Osteoblast (primary cell): ENCODE results near the gene TMEM270. TPM values are rescaled to one million over a fixed set of nuclear protein-coding genes. Genes with fewer than 3 reads are reported as not detected.

Experiments used
- DNase-seq: peaks from one replicate; pipeline ENCODE4 v3.0.0; 2011; ENCODE audit warnings: low spot score, mixed read lengths; ENCODE audit not compliant: insufficient read length; ENCODE audit errors: missing footprints
- H2AFZ ChIP-seq: 2 replicates; pipeline ENCODE4 v1.6.0; 2011; ENCODE audit warnings: mild to moderate bottlenecking, low read length
- H3K27ac ChIP-seq: 2 replicates; pipeline ENCODE4 v1.5.1; 2011; ENCODE audit warnings: mild to moderate bottlenecking, low read depth, low read length, moderate library complexity
- H3K27me3 ChIP-seq: 2 replicates; pipeline ENCODE4 v1.6.0; 2012; ENCODE audit warnings: mild to moderate bottlenecking, control low read depth, inconsistent platforms, low read length, moderate library complexity; ENCODE audit not compliant: insufficient read depth
- H3K36me3 ChIP-seq: 2 replicates; pipeline ENCODE4 v1.5.1; 2011; ENCODE audit warnings: mild to moderate bottlenecking, low read length, control low read depth, moderate library complexity; ENCODE audit not compliant: insufficient read depth
- H3K4me1 ChIP-seq: 2 replicates; pipeline ENCODE4 v1.5.1; 2011; ENCODE audit warnings: mild to moderate bottlenecking, low read length, control low read depth, moderate library complexity; ENCODE audit not compliant: insufficient read depth
- H3K4me2 ChIP-seq: 2 replicates; pipeline ENCODE4 v1.6.0; 2011; ENCODE audit warnings: mild to moderate bottlenecking, low read length; ENCODE audit not compliant: insufficient read depth
- H3K4me3 ChIP-seq: fragments of 200-600 bp; sonication (generic); 3 replicates; pipeline ENCODE4 v1.5.1; 2012; ENCODE audit warnings: mild to moderate bottlenecking, low read length, inconsistent platforms; ENCODE audit not compliant: insufficient read depth
- H3K79me2 ChIP-seq: 2 replicates; pipeline ENCODE4 v1.6.0; 2012; ENCODE audit warnings: mild to moderate bottlenecking, low read length, control low read depth, inconsistent platforms; ENCODE audit not compliant: insufficient read depth
- H3K9me3 ChIP-seq: 2 replicates; pipeline ENCODE4 v1.5.1; 2011; ENCODE audit warnings: low read depth, low read length, control low read depth
- H4K20me1 ChIP-seq: 2 replicates; pipeline ENCODE4 v1.6.0; 2012; ENCODE audit warnings: mild to moderate bottlenecking, low read length, control low read depth; ENCODE audit not compliant: insufficient read depth
- total RNA-seq: library from RNA; depleted of rRNA; stranded (reverse); fragments of >200 nt; gene quantifications from 2 replicates; pipeline ENCODE4 v1.2.3, GENCODE V29; 2012
- TF ChIP-seq, protein P1 (sequence below): IDR thresholded peaks from 2 replicates; pipeline ENCODE4 v1.5.1; 2011; ENCODE audit warnings: mild to moderate bottlenecking, low read depth, low read length, moderate library complexity; ENCODE audit errors: extremely low read depth

Gene TMEM270
- total RNA-seq, 1 donor = not detected

DNA sequence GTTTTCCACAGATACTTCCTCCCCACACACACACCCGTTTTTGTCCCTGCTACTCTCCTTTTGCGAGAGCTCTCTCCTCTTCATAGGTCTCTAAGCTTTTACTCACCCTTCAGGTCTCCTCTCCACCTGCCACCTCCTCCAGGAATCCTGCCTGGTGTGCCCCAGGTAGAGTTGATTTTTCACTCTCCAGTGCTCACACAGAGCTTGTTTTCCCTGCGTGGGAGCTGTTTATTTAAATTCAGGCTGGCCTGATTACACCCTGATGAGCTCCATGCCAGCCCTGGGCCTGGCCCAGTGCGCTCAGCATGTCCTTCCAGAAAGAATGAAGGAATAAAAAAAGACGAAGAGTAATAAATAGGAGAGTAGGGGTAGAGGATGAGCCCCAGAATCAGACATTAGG is 37.7 kb upstream of the TMEM270 start:
- Histone ChIP-seq H3K36me3 (no peaks in the 10 kb centered on the region), H3K79me2 (no peaks in the 10 kb centered on the region), H3K27me3 (no peaks in the 10 kb centered on the region), H4K20me1 (no peaks in the 10 kb centered on the region), H3K4me1 (peaks cover 17% of the 10 kb centered on the region), H3K4me3 (peak overlapping the region; percentile 14), H3K4me2 (peak overlapping the region; percentile 25), H3K27ac (peak overlapping the region; percentile 79), H2AFZ (peak overlapping the region; percentile 35), H3K9me3 (no peaks in the 10 kb centered on the region)
- TF ChIP-seq, protein P1, sequence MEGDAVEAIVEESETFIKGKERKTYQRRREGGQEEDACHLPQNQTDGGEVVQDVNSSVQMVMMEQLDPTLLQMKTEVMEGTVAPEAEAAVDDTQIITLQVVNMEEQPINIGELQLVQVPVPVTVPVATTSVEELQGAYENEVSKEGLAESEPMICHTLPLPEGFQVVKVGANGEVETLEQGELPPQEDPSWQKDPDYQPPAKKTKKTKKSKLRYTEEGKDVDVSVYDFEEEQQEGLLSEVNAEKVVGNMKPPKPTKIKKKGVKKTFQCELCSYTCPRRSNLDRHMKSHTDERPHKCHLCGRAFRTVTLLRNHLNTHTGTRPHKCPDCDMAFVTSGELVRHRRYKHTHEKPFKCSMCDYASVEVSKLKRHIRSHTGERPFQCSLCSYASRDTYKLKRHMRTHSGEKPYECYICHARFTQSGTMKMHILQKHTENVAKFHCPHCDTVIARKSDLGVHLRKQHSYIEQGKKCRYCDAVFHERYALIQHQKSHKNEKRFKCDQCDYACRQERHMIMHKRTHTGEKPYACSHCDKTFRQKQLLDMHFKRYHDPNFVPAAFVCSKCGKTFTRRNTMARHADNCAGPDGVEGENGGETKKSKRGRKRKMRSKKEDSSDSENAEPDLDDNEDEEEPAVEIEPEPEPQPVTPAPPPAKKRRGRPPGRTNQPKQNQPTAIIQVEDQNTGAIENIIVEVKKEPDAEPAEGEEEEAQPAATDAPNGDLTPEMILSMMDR = no peak
- DNase-seq = peak; percentile 78

GRCh38 chr7:73823873-73824592 is 36.9 kb upstream of the TMEM270 start:
- Histone ChIP-seq H3K4me2 (no peak overlapping the region), H3K4me3 (no peak overlapping the region), H3K9me3 (no peaks in the 10 kb centered on the region), H3K4me1 (peaks cover 18% of the 10 kb centered on the region), H2AFZ (no peak overlapping the region), H3K27ac (no peak overlapping the region), H3K36me3 (no peaks in the 10 kb centered on the region), H4K20me1 (no peaks in the 10 kb centered on the region), H3K27me3 (no peaks in the 10 kb centered on the region), H3K79me2 (no peaks in the 10 kb centered on the region)
- no peak for DNase-seq
- TF ChIP-seq, protein P1 = no peak

DNA sequence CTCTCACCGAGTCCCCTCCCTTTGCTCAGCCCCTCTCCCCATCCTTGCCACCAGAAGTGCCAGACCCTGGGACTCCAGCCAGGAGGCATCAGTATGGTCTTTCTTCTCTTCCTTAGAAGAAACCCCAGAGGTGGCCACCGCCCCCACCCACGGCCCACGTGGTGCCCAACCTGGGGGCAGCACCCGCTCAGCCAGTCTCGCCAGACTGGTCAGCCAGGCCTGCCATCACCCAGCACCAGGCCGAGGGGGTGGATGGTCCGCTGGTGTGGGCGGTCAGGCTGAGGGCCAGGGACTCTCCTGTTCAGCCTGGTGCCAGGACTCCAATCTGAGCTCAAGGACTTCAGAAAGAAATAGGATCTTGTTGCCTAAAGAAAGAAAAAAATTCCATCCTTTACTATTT is 36.0 kb upstream of the TMEM270 start:
- H3K36me3 ChIP-seq = no peaks in the 10 kb centered on the region
- TF ChIP-seq, protein P1 = no peak
- peak; percentile 78 for DNase-seq
- H3K4me2 ChIP-seq = no peak overlapping the region
- H3K27ac ChIP-seq = no peak overlapping the region
- no peaks in the 10 kb centered on the region for H3K9me3 ChIP-seq
- no peaks in the 10 kb centered on the region for H3K79me2 ChIP-seq
- no peaks in the 10 kb centered on the region for H3K27me3 ChIP-seq
- no peaks in the 10 kb centered on the region for H4K20me1 ChIP-seq
- no peak overlapping the region for H3K4me3 ChIP-seq
- H3K4me1 ChIP-seq = peaks cover 18% of the 10 kb centered on the region
- H2AFZ ChIP-seq = no peak overlapping the region

DNA sequence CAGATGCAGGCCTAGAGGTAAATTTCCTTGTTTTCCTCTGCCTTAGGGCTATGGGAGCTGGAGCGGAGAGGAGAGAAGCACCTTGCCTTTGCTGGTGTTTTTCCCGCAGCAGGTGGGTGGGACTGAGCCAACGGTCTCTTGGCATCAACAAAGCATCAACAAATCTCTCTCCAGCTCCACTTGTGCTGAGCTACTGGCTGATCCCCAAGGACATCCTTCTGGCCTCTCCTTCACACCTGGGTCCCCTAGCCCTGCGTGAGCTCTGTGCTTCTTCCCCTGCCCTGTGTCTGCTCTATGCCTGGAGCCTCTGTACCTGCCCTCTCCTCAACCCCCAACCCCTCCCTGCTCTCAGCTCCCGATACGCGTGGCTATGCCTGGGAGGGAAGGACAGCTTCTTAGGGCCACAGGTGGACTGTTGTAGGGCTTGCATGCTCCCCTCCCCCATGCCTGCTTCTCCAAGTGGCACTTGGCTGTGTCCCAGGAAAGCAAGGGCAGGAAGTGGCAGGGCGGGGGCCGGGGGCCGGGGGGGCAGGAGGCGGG is 33.3 kb upstream of the TMEM270 start:
- Histone ChIP-seq H4K20me1 (no peaks in the 10 kb centered on the region), H3K79me2 (no peaks in the 10 kb centered on the region), H3K27me3 (no peaks in the 10 kb centered on the region), H3K4me1 (peaks cover 13% of the 10 kb centered on the region), H3K4me3 (no peak overlapping the region), H3K9me3 (no peaks in the 10 kb centered on the region), H3K27ac (no peak overlapping the region), H2AFZ (no peak overlapping the region), H3K36me3 (no peaks in the 10 kb centered on the region), H3K4me2 (no peak overlapping the region)
- DNase-seq = peak; percentile 44
- TF ChIP-seq, protein P1 = no peak
